ENCODE results near the gene IKBKE.
"Not testable (repeated sequence)": the region's sequence is repeated elsewhere in the genome, so short reads cannot be mapped to it uniquely, and the experiment has no call there.

IKBKE gene

GRCh38 chr1:206470692-206471414, 577 bp downstream of the IKBKE start:
- peak overlapping the region; percentile 82 for H3K4me3 ChIP-seq (ENCODE audit: low read depth, low read length)
- DNase-seq (ENCODE audit: low read depth) = peak; percentile 61

- peak overlapping the region; percentile 82 for H3K4me3 ChIP-seq (ENCODE audit: low read depth, low read length)
- no peak for DNase-seq (ENCODE audit: low read depth)
Measured at GRCh38 chr1:206471415-206471801, 1.1 kb downstream of the IKBKE start.

GRCh38 chr1:206472024-206472423, 1.7 kb downstream of the IKBKE start:
- H3K4me3 ChIP-seq (ENCODE audit: low read depth, low read length) = no peak overlapping the region

DNA sequence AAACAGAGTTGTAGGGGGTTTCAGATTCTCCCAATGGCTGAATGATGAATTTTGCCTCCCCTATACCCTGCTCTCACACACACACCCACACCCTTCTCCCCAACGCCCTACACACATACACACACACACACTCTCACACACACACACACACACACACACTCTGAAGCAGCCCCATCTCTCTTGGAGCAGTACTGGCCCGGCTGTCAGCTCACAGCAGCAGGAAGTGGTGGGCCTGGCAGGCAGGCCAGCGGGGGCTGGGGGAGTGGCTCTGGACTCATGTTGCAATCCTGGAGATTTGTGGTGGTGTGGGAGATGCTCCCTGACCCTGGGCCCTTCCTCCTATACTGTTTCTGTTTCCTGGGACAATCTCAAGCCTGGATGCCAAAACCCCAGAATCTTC, 2.2 kb downstream of the IKBKE start:
- DNase-seq (ENCODE audit: low read depth) = peak; percentile 69
- H3K4me3 ChIP-seq (ENCODE audit: low read depth, low read length) = no peak overlapping the region

More at GRCh38 chr1:206472024-206472423, 1.7 kb downstream of the IKBKE start:
- DNase-seq (ENCODE audit: low read depth) = no peak

GRCh38 chr1:206472886-206473285, 2.6 kb downstream of the IKBKE start:
- H3K4me3 ChIP-seq (ENCODE audit: low read depth, low read length) = no peak overlapping the region
- DNase-seq (ENCODE audit: low read depth) = no peak

GRCh38 chr1:206476058-206476457, 5.8 kb downstream of the IKBKE start:
- H3K4me3 ChIP-seq (ENCODE audit: low read depth, low read length) = no peak overlapping the region
- DNase-seq (ENCODE audit: low read depth) = no peak

DNA sequence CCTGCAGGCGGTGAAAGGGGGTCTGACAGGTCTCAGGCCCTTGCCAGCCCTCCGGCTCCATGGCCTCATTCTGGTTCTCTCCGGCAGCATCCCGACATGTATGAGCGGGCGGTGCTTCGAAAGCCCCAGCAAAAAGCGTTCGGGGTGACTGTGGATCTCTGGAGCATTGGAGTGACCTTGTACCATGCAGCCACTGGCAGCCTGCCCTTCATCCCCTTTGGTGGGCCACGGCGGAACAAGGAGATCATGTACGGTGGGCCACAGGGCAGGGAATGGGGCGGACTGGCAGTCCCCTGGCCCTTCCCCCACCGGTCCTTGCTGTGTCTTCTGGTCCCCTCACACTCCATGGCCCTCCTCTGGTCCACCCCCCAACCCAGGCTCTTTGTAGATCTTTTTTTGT, 6.3 kb downstream of the IKBKE start:
- no peak for DNase-seq (ENCODE audit: low read depth)
- no peak overlapping the region for H3K4me3 ChIP-seq (ENCODE audit: low read depth, low read length)

- no peak overlapping the region for H3K4me3 ChIP-seq (ENCODE audit: low read depth, low read length)
- no peak for DNase-seq (ENCODE audit: low read depth)
Measured at GRCh38 chr1:206477110-206477509, 6.8 kb downstream of the IKBKE start.

DNA sequence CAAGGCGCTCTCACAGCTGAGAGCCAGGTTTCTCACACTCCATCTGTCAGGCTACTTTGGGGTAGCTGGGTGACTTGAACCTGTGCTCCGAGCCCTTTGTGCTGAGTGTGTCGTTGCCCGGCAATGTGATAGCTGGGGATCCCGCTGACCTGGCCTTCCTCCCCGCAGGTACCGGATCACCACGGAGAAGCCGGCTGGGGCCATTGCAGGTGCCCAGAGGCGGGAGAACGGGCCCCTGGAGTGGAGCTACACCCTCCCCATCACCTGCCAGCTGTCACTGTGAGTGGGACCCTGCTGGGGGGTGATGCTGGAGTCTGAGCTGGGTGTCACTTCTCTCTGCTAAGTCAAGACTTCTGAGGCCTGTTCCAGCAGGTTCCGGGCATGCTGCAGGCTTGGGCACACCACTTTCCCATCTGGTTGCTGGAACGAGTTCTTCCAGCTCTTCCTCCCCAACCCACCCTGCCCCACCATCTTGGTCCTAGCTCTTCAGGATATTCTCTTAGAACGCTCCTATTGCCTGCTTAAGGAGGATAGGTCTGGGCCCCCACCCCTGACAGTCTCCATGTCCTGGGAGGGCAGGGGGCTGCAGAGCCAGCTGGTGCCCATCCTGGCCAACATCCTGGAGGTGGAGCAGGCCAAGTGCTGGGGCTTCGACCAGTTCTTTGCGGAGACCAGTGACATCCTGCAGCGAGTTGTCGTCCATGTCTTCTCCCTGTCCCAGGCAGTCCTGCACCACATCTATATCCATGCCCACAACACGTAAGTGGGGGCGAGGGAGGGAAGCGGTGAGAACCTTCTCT, 7.5 kb downstream of the IKBKE start:
- no peak overlapping the region for H3K4me3 ChIP-seq (ENCODE audit: low read depth, low read length)
- no peak for DNase-seq (ENCODE audit: low read depth)

- DNase-seq (ENCODE audit: low read depth) = no peak
- H3K4me3 ChIP-seq (ENCODE audit: low read depth, low read length) = no peak overlapping the region
Measured at GRCh38 chr1:206478746-206479145, 8.5 kb downstream of the IKBKE start.

GRCh38 chr1:206479183-206480125, 9.2 kb downstream of the IKBKE start:
- DNase-seq (ENCODE audit: low read depth) = no peak
- no peak overlapping the region for H3K4me3 ChIP-seq (ENCODE audit: low read depth, low read length)

- no peak overlapping the region for H3K4me3 ChIP-seq (ENCODE audit: low read depth, low read length)
- DNase-seq (ENCODE audit: low read depth) = no peak
Measured at GRCh38 chr1:206480211-206480610, 9.9 kb downstream of the IKBKE start.

GRCh38 chr1:206482611-206483010, 12.3 kb downstream of the IKBKE start:
- no peak overlapping the region for H3K4me3 ChIP-seq (ENCODE audit: low read depth, low read length)
- no peak for DNase-seq (ENCODE audit: low read depth)

DNA sequence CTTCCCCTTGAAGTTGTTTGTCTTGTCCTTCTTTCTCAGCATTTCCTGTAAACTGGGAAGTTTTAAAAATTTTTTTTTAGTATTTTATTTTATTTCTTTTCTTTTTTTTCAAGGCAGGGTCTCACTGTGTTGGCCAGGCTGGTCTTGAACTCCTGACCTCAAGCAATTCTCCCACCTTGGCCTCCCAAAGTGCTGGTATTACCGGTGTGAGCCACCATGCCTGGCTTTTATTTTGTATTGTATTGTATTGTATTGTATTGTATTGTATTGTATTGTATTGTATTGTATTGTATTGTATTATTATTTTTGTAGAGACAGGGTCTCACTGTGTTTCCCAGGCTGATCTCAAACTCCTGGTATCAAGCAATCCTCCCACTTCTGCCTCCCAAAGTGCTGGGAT, 13.6 kb downstream of the IKBKE start:
- not testable (repeated sequence) for H3K4me3 ChIP-seq (ENCODE audit: low read depth, low read length); DNase-seq (ENCODE audit: low read depth)

GRCh38 chr1:206484901-206485300, 14.6 kb downstream of the IKBKE start:
- DNase-seq (ENCODE audit: low read depth) = no peak
- no peak overlapping the region for H3K4me3 ChIP-seq (ENCODE audit: low read depth, low read length)

DNA sequence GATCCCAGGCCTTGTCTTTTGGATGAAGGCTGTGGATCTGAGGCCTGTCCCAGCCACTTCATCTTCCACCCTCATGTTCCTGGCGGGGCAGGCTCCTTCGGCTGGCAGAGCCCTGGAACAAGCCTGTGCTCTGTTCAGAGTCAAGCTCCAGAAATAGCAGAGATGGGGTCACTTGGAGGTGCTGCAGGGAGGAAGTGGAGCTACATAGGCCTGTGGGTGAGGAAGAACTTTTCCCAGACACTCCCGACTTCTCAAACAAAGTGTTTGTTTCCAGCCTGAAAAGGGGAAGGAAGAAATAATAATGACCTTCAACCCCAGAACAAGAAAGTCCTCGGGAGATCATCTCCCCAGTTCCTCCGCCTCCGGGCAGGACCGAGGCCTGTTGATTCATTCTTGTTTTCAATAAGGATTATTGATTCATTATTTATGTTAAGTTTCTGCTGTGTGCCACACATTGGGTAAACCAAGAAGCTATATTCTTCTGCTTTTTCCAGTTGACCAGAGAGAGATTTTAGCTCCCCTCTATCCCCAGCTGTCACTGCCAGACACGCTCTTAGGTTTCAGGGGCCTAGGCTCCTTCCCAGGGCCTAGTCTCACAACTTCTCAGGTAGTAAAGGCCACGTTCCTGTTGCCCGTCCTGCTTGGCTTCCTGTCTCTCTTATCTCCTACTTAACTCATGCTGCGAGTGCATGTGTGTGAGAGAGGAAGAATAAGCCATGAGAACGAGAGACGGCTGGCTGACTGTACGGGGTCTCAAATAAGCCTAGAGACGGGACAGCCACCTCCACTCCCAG, 16.9 kb downstream of the IKBKE start:
- H3K4me3 ChIP-seq (ENCODE audit: low read depth, low read length) = no peak overlapping the region
- DNase-seq (ENCODE audit: low read depth) = no peak

DNA sequence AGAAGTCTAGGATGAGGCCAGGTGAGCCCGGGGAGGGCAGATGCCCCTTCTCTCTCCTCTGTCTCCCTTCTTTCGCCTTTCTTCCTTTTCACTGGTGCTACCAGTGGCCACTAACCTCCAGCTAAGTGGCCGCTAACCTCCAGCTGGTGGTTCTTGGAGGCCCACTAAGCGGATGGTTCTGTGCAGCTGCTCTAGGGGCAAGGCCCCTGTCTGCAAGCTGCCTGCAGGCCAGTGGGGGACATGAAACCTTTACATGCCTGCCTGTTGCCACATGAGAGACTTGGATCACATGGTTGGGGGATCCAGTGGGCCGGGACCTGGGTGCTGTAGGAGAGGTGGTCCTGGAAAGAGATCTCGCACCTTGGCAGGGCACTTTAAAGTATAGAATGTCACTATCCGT, 17.7 kb downstream of the IKBKE start:
- no peak overlapping the region for H3K4me3 ChIP-seq (ENCODE audit: low read depth, low read length)
- DNase-seq (ENCODE audit: low read depth) = no peak

DNA sequence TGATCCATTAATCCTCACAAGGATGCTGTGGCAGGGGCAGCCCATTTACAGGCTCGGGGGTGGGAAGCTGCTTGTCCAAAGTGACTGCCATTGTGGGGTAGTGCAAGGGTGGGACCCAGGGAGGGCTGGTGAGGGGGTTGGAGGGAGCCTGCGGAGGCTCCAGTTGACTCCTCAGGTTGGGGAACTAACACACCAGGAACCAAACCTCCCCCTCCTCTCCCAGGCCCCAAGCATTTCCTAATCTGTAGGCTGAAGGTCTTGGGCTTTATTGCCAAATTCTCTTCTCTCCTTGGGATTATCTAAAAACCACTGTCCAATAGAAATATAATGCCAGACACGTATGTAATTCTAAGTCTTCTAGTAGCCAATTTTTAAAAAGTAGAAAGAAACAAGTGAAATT, 18.2 kb downstream of the IKBKE start:
- H3K4me3 ChIP-seq (ENCODE audit: low read depth, low read length) = no peak overlapping the region
- DNase-seq (ENCODE audit: low read depth) = no peak

Measured in skeletal muscle cell (primary cell).